Measurements from ENCODE around the gene C1orf21.

Gene C1orf21

GRCh38 chr1:184447651-184448185, 60.9 kb downstream of the C1orf21 start:
- DNase-seq (ENCODE audit: low spot score) = no peak

- no peak for DNase-seq (ENCODE audit: low spot score)
Observed at GRCh38 chr1:184449916-184450315, 63.1 kb downstream of the C1orf21 start.

GRCh38 chr1:184455786-184456185, 69.0 kb downstream of the C1orf21 start:
- no peak for DNase-seq (ENCODE audit: low spot score)

GRCh38 chr1:184456189-184456588, 69.4 kb downstream of the C1orf21 start:
- DNase-seq (ENCODE audit: low spot score) = no peak

GRCh38 chr1:184457500-184457899, 70.7 kb downstream of the C1orf21 start:
- peak; percentile 16 for DNase-seq (ENCODE audit: low spot score)

- DNase-seq (ENCODE audit: low spot score) = no peak
Observed at GRCh38 chr1:184461321-184461720, 74.5 kb downstream of the C1orf21 start.

GRCh38 chr1:184462155-184462554, 75.3 kb downstream of the C1orf21 start:
- no peak for DNase-seq (ENCODE audit: low spot score)

GRCh38 chr1:184462990-184463389, 76.2 kb downstream of the C1orf21 start:
- no peak for DNase-seq (ENCODE audit: low spot score)

- no peak for DNase-seq (ENCODE audit: low spot score)
Observed at GRCh38 chr1:184463680-184464079, 76.9 kb downstream of the C1orf21 start.

- no peak for DNase-seq (ENCODE audit: low spot score)
Observed at GRCh38 chr1:184464757-184465156, 77.9 kb downstream of the C1orf21 start.

GRCh38 chr1:184465489-184466146, 78.8 kb downstream of the C1orf21 start:
- no peak for DNase-seq (ENCODE audit: low spot score)

- DNase-seq (ENCODE audit: low spot score) = no peak
Observed at GRCh38 chr1:184467295-184467694, 80.5 kb downstream of the C1orf21 start.

GRCh38 chr1:184469396-184469795, 82.6 kb downstream of the C1orf21 start:
- no peak for DNase-seq (ENCODE audit: low spot score)

GRCh38 chr1:184471686-184472085, 84.9 kb downstream of the C1orf21 start:
- no peak for DNase-seq (ENCODE audit: low spot score)

- DNase-seq (ENCODE audit: low spot score) = peak; percentile 26
Observed at GRCh38 chr1:184472136-184472535, 85.3 kb downstream of the C1orf21 start.

GRCh38 chr1:184473176-184473966, 86.5 kb downstream of the C1orf21 start:
- no peak for DNase-seq (ENCODE audit: low spot score)

- DNase-seq (ENCODE audit: low spot score) = no peak
Observed at GRCh38 chr1:184476187-184476586, 89.4 kb downstream of the C1orf21 start.

GRCh38 chr1:184479435-184480167, 92.8 kb downstream of the C1orf21 start:
- no peak for DNase-seq (ENCODE audit: low spot score)

GRCh38 chr1:184480736-184481135, 93.9 kb downstream of the C1orf21 start:
- no peak for DNase-seq (ENCODE audit: low spot score)

GRCh38 chr1:184482136-184482535, 95.3 kb downstream of the C1orf21 start:
- peak; percentile 67 for DNase-seq (ENCODE audit: low spot score)

- DNase-seq (ENCODE audit: low spot score) = no peak
Observed at GRCh38 chr1:184483101-184483683, 96.4 kb downstream of the C1orf21 start.
